K562 (cell line): ENCODE measurements around the gene OSBPL1A. TPM values are rescaled to one million over a fixed set of nuclear protein-coding genes. Genes with fewer than 3 reads are reported as not detected.

Experiments used
- ATAC-seq: fragments of 200-7000 bp; cut with Tn5 transposase; 3 replicates; pipeline ENCODE4 v1.9.1; 2020; ENCODE audit warnings: moderate library complexity
- BruUV-seq: library from RNA; stranded (reverse); fragments of 400-500 nt; replicated peaks from 2 replicates; lab custom pipeline; 2021; lab: Mats Ljungman, UMichigan
- CTCF ChIA-PET: fragments of 300-600 bp; formaldehyde crosslinking; extraction: SDS; loops from one replicate; lab custom pipeline; 2021; ENCODE audit warnings: low intra/inter-chr PET ratio; lab: Yijun Ruan, JAX
- POLR2A ChIA-PET: fragments of 300-600, 350-650 bp; sonication (Branson Sonifier 250); formaldehyde crosslinking; extraction: SDS; loops from one replicate; lab custom pipeline; 2021; ENCODE audit warnings: antibody characterized with exemption, inconsistent platforms; lab: Yijun Ruan, JAX
- DNase-seq, 4 experiments: peaks; one replicate each; pipeline versions ENCODE4 v3.0.0 to v3.0.0-alpha.2; 2011 to 2018; ENCODE audit warnings: low spot score in 3 of 4, mixed read lengths in 3 of 4; ENCODE audit errors: extremely low read depth in 1 of 4
- FAIRE-seq: peaks from 2 replicates; lab custom pipeline; 2011; peaks lifted over from hg19 to GRCh38; lab: Jason Lieb, UNC
- H2AFZ ChIP-seq: 2 replicates; pipeline ENCODE4 v1.6.0; 2011; ENCODE audit warnings: low read depth, low read length, control low read depth, inconsistent platforms
- H3K27ac ChIP-seq: fragments of 200-600 bp; 3 replicates; pipeline ENCODE4 v1.8.0; 2011; ENCODE audit warnings: low read depth, mild to moderate bottlenecking, control low read depth, inconsistent platforms, low read length, moderate library complexity, mixed read lengths; ENCODE audit errors: extremely low read depth
- H3K27me3 ChIP-seq, 2 experiments: fragments of 300-600 bp in 1 of 2; 2 replicates in 1 of 2; 3 replicates in 1 of 2; pipeline versions ENCODE4 v1.6.0 to v1.8.0; 2011; ENCODE audit warnings: inconsistent platforms in 2 of 2, low read length in 2 of 2, mild to moderate bottlenecking in 1 of 2, mixed read lengths in 1 of 2, moderate library complexity in 1 of 2; ENCODE audit not compliant: control insufficient read depth in 2 of 2, insufficient read depth in 2 of 2
- H3K36me3 ChIP-seq: fragments of 300-600 bp; 3 replicates; pipeline ENCODE4 v1.8.0; 2011; ENCODE audit warnings: mild to moderate bottlenecking, low read length, inconsistent platforms; ENCODE audit not compliant: control insufficient read depth, insufficient read depth
- H3K4me1 ChIP-seq, 2 experiments: fragments of 200-600 bp in 1 of 2; replicated peaks in 1 of 2; 2 replicates in 1 of 2; 3 replicates in 1 of 2; pipeline versions ENCODE4 v1.5.1 to v1.8.0; 2011; ENCODE audit warnings: inconsistent platforms in 2 of 2, low read length in 2 of 2, mild to moderate bottlenecking in 1 of 2, mixed read lengths in 1 of 2, moderate library complexity in 1 of 2; ENCODE audit not compliant: control insufficient read depth in 2 of 2, insufficient read depth in 2 of 2
- H3K4me2 ChIP-seq: 2 replicates; pipeline ENCODE4 v1.6.1; 2011; ENCODE audit warnings: low read length, control low read depth, inconsistent platforms, mixed read lengths; ENCODE audit not compliant: insufficient read depth
- H3K4me3 ChIP-seq: fragments of 200-600 bp; sonication (generic), shearing (Covaris generic); 2 replicates; pipeline ENCODE4 v1.5.1; 2016; ENCODE audit warnings: control low read depth, inconsistent platforms
- H3K79me2 ChIP-seq: fragments of 200-600 bp; 3 replicates; pipeline ENCODE4 v1.8.0; 2011; ENCODE audit warnings: low read length, inconsistent platforms; ENCODE audit not compliant: control insufficient read depth, insufficient read depth
- H3K9ac ChIP-seq, 2 experiments: 2 replicates each; pipeline versions ENCODE4 v1.6.0 to v1.6.1; 2011; ENCODE audit warnings: low read depth in 2 of 2, low read length in 2 of 2, control low read depth in 1 of 2, inconsistent platforms in 1 of 2, mild to moderate bottlenecking in 1 of 2, mixed read lengths in 1 of 2; ENCODE audit not compliant: insufficient read depth in 1 of 2
- H3K9me1 ChIP-seq: one replicate; pipeline ENCODE4 v1.6.0; 2011; ENCODE audit warnings: inconsistent platforms, mild to moderate bottlenecking, low read length, moderate library complexity; ENCODE audit not compliant: control insufficient read depth, insufficient read depth
- H3K9me3 ChIP-seq: replicated peaks from 2 replicates; pipeline ENCODE4 v1.5.1; 2011; ENCODE audit warnings: low read depth, low read length, inconsistent platforms; ENCODE audit not compliant: control insufficient read depth, insufficient read depth
- H4K20me1 ChIP-seq: replicated peaks from 2 replicates; pipeline ENCODE4 v1.6.1; 2011; ENCODE audit warnings: low read length, inconsistent platforms, mixed read lengths; ENCODE audit not compliant: control insufficient read depth, insufficient read depth
- CHD4 ChIP-seq: fragments of 200-600 bp; sonication (generic); IDR thresholded peaks from 3 replicates; pipeline ENCODE4 v1.6.1; 2012; ENCODE audit warnings: low read depth, mild to moderate bottlenecking, mixed read lengths, low read length, inconsistent platforms; ENCODE audit not compliant: insufficient read depth, insufficient replicate concordance, poor library complexity, severe bottlenecking
- DACH1 ChIP-seq: fragments of 450-650 bp; IDR thresholded peaks from 2 replicates; pipeline ENCODE4 v1.6.1; 2018; ENCODE audit not compliant: partially characterized antibody
- DMBX1 ChIP-seq: fragments of 250-450 bp; sonication (Bioruptor Pico); IDR thresholded peaks from 2 replicates; pipeline ENCODE4 v1.8.0; 2022; ENCODE audit warnings: inconsistent platforms, mild to moderate bottlenecking, moderate library complexity, borderline replicate concordance
- DPF2 ChIP-seq: fragments of 450-650 bp; IDR thresholded peaks from 2 replicates; pipeline ENCODE4 v1.6.1; 2016
- SNIP1 ChIP-seq: fragments of 450-650 bp; IDR thresholded peaks from 2 replicates; pipeline ENCODE4 v1.7.1; 2017; ENCODE audit warnings: low read depth, mild to moderate bottlenecking
- WGBS: fragments of 100-300 bp; shearing (Covaris generic); methylation state at CpG from one replicate; pipeline ENCODE4 v1.1.6; 2016; ENCODE audit warnings: low coverage, mixed read lengths; ENCODE audit not compliant: insufficient coverage; ENCODE audit errors: missing lambda C conversion rate; 5-methylcytosine and 5-hydroxymethylcytosine counted together
- in situ Hi-C: fragments of 300-500 bp; cut with MboI; formaldehyde crosslinking; loops from 4 replicates; pipeline ENCODE4 v1.15.0; 2018; ENCODE audit warnings: inconsistent platforms, mixed read lengths
- intact Hi-C: fragments of 100-400 bp; cut with micrococcal nuclease; formaldehyde crosslinking; loops from 2 replicates; pipeline ENCODE4 v1.14.2; 2022
- polyA plus RNA-seq, 8 experiments: library from polyadenylated mRNA; depleted of rRNA in 4 of 8; stranded (reverse) in 5 of 8; unstranded in 3 of 8; fragments of >200 nt; fragmentation: Nextera tagmentation in 2 of 8; fragmentation: Illumina TruSeq in 1 of 8; extraction: Ambion mirVana in 2 of 8; extraction: Trizol in 1 of 8; gene quantifications; 2 replicates each; pipeline versions ENCODE4 v1.2.1 to v1.2.3, GENCODE V29; 2011 to 2014; ENCODE audit warnings: inconsistent platforms in 1 of 8, missing spikeins in 1 of 8
- total RNA-seq, 7 experiments: library from RNA; depleted of rRNA in 6 of 7; stranded (reverse); fragments of >200 nt in 6 of 7; fragmentation: Illumina TruSeq in 2 of 7; extraction: Trizol in 2 of 7; gene quantifications; 2 replicates each; pipeline versions ENCODE4 v1.2.1 to v1.2.3, GENCODE V29; 2011 to 2021; ENCODE audit warnings: low replicate concordance in 1 of 7
- TF ChIP-seq, protein P1 (sequence below): fragments of 250-450 bp; sonication (Bioruptor Pico); IDR thresholded peaks from 2 replicates; pipeline ENCODE4 v1.8.0; 2022; ENCODE audit warnings: inconsistent platforms, mild to moderate bottlenecking, moderate library complexity, borderline replicate concordance

Gene OSBPL1A
- total and polyA plus RNA-seq, 9 of the 15 experiments (the other 6 are each of a cell fraction or from before 2014, with no cell fraction given) = 0.40 to 0.49 TPM; not detected in 7

DNA sequence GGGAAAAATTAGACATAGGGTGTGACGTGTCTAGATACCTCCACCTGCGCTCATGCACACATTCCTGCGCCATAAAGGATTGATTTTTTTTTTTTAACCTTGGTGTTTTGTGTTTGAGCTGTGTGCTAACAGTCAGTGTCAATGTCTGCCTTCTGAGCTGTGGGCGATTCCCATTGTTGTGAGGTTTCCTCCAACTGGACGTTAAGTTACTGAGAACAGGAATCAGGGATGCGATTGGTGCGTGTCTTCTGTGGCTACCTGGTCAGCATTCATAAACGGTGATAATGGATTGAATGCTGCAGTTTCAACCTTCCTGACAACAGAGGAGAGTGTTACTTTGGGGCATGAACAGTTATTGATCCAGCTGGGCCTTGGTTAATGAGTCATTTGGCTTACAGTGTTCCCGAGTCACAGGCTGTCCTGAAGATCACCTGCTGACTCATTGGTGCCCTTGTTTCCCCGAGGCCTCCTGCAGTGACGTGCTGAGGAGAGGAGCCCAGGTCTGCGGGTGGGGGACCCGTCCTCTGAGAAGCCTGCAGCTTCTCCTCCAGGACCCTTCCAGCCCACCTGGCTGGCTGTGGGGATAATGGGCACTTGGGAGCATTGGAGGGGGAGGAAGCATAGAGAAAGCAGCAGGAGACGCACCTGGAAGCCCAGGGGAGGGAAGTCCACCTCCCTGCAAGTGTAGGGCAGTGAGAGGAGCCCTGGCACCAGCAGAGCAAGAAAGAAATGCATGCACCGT lies 284.6 kb downstream of the OSBPL1A start:
- H3K79me2 ChIP-seq = no peaks in the 10 kb centered on the region
- no peak overlapping the region for H2AFZ ChIP-seq
- BruUV-seq = no TSS peak
- intact Hi-C loops (loop anchor here (10.0 kb wide), 1 partner anchor 98 kb away; the partner anchor contains the start of gene TTC39C), in situ Hi-C loops (no loop called here)
- H3K4me3 ChIP-seq = no peak overlapping the region
- no peak overlapping the region for H3K4me2 ChIP-seq
- FAIRE-seq (no peak), DNase-seq (no peak), ATAC-seq (no peak)
- H3K36me3 ChIP-seq = no peaks in the 10 kb centered on the region
- no peaks in the 10 kb centered on the region; the same call in 1 of the 2 replicates for H4K20me1 ChIP-seq
- no peaks in the 10 kb centered on the region for H3K9me1 ChIP-seq
- H3K9me3 ChIP-seq = no peaks in the 10 kb centered on the region
- TF ChIP-seq, protein P1, sequence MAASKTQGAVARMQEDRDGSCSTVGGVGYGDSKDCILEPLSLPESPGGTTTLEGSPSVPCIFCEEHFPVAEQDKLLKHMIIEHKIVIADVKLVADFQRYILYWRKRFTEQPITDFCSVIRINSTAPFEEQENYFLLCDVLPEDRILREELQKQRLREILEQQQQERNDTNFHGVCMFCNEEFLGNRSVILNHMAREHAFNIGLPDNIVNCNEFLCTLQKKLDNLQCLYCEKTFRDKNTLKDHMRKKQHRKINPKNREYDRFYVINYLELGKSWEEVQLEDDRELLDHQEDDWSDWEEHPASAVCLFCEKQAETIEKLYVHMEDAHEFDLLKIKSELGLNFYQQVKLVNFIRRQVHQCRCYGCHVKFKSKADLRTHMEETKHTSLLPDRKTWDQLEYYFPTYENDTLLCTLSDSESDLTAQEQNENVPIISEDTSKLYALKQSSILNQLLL = no peak
- no peak for TF ChIP-seq DPF2
- no peak for TF ChIP-seq SNIP1
- TF ChIP-seq CHD4 = no peak
- no peak for TF ChIP-seq DMBX1
- TF ChIP-seq DACH1 = no peak
- peaks cover 4 to 13% of the 10 kb centered on the region in 2 experiments; a peak in 4 of 5 replicates for H3K27me3 ChIP-seq
- no peaks in the 10 kb centered on the region for H3K4me1 ChIP-seq
- H3K27ac ChIP-seq = no peak overlapping the region
- H3K9ac ChIP-seq = no peak overlapping the region
- ChIA-PET POLR2A (no interaction called here), CTCF (no interaction called here)
- WGBS = under 1% methylated on average over 15 of the region's 15 CpGs
